Liver (tissue), 3 donors: Measurements from ENCODE around the gene HMX1.

Experiments
- EGR1 ChIP-seq, 2 donors: IDR thresholded peaks; 2 replicates each; pipeline ENCODE4 v1.6.1; 2016 to 2018; ENCODE audit warnings: antibody characterized with exemption in 2 of 2, low read depth in 2 of 2
- HNF4G ChIP-seq: IDR thresholded peaks from 2 replicates; pipeline ENCODE4 v1.6.1; 2016; ENCODE audit warnings: antibody characterized with exemption
- JUND ChIP-seq, 2 donors: IDR thresholded peaks; 2 replicates each; pipeline ENCODE4 v1.6.1; 2016; ENCODE audit warnings: antibody characterized with exemption in 2 of 2
- RAD21 ChIP-seq, 2 donors: IDR thresholded peaks; 2 replicates each; pipeline ENCODE4 v1.6.1; 2016; ENCODE audit warnings: antibody characterized with exemption in 2 of 2, mild to moderate bottlenecking in 2 of 2
- SP1 ChIP-seq: IDR thresholded peaks from 2 replicates; pipeline ENCODE4 v1.6.1; 2018; ENCODE audit warnings: antibody characterized with exemption, mild to moderate bottlenecking
- TAF1 ChIP-seq: conservative IDR thresholded peaks from 2 replicates; pipeline ENCODE4 v1.6.1; 2016; ENCODE audit warnings: antibody characterized with exemption, mild to moderate bottlenecking
- YY1 ChIP-seq: IDR thresholded peaks from 2 replicates; pipeline ENCODE4 v1.6.1; 2016; ENCODE audit warnings: antibody characterized with exemption, mild to moderate bottlenecking
- TF ChIP-seq, protein P1 (sequence below): fragments of 150-350 bp; IDR thresholded peaks from 2 replicates; pipeline ENCODE4 v1.5.1; 2017; ENCODE audit warnings: improper control_type of control experiment, low read depth, low read length; ENCODE audit not compliant: missing input control
- TF ChIP-seq, protein P2 (sequence below): IDR thresholded peaks from 2 replicates; pipeline ENCODE4 v1.6.1; 2016; ENCODE audit warnings: antibody characterized with exemption
- TF ChIP-seq, protein P3 (sequence below): IDR thresholded peaks from 2 replicates; pipeline ENCODE4 v1.6.1; 2016; ENCODE audit warnings: antibody characterized with exemption
- donor health status: healthy.
- donor health status: healthy.

DNA sequence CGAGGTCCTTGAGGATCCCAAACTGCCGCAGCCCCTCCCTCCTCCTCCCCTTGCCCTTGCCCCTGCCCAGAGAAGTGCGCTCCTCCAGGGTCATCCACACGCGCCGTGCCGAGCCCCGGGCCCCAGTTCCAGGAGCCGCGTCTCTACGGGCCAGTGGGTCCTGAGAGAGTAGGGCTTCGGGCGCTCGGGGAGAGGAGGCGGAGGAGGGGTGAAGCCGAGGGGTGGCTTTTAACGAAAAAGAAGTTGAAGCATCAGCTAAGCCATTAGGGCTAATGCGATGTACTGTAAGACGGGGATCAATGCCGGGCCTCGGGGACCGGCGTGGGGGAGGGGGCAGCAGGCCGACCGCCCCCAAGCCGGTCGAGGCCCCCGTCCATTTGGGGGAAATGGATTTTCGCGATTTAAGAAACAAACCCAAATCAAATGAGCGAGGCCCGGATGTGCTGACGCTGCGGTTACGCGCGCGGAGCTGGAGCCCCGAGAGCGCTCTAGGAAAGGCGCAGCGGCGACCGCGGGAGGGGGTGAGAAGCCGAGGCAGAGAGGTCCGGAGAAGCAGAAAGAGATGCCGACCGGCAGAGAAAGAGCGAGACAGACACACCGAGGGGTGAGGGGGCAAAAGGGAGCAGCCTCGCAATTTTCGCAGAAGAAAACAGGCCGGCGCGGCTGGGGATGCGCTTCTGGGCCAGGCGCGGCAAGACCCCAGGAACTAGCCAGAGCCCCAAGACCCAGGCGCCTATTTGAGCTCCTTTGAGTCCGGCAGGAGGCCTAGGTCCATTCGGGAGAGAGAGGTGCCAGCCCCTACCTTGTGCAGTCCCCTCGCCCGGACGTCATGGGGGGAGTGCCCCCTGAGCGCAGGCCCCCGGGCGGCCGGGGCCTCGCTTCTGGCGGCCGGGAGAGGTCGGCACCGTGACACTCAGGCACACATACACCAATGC lies 13.6 kb downstream of the HMX1 start:
- TF ChIP-seq, protein P1, sequence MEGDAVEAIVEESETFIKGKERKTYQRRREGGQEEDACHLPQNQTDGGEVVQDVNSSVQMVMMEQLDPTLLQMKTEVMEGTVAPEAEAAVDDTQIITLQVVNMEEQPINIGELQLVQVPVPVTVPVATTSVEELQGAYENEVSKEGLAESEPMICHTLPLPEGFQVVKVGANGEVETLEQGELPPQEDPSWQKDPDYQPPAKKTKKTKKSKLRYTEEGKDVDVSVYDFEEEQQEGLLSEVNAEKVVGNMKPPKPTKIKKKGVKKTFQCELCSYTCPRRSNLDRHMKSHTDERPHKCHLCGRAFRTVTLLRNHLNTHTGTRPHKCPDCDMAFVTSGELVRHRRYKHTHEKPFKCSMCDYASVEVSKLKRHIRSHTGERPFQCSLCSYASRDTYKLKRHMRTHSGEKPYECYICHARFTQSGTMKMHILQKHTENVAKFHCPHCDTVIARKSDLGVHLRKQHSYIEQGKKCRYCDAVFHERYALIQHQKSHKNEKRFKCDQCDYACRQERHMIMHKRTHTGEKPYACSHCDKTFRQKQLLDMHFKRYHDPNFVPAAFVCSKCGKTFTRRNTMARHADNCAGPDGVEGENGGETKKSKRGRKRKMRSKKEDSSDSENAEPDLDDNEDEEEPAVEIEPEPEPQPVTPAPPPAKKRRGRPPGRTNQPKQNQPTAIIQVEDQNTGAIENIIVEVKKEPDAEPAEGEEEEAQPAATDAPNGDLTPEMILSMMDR: no peak
- TF ChIP-seq JUND (IDR thresholded peaks at IDR 0.05) (no peak), TAF1 (no peak), YY1 (no peak), EGR1 (IDR thresholded peaks at IDR 0.05; ENCODE audit: low read depth in 2 of 2) (no peak), SP1 (no peak), RAD21 (IDR thresholded peaks at IDR 0.05) (no peak), HNF4G (no peak)
- TF ChIP-seq, protein P2, sequence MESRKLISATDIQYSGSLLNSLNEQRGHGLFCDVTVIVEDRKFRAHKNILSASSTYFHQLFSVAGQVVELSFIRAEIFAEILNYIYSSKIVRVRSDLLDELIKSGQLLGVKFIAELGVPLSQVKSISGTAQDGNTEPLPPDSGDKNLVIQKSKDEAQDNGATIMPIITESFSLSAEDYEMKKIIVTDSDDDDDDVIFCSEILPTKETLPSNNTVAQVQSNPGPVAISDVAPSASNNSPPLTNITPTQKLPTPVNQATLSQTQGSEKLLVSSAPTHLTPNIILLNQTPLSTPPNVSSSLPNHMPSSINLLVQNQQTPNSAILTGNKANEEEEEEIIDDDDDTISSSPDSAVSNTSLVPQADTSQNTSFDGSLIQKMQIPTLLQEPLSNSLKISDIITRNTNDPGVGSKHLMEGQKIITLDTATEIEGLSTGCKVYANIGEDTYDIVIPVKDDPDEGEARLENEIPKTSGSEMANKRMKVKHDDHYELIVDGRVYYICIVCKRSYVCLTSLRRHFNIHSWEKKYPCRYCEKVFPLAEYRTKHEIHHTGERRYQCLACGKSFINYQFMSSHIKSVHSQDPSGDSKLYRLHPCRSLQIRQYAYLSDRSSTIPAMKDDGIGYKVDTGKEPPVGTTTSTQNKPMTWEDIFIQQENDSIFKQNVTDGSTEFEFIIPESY: no peak
- TF ChIP-seq, protein P3, sequence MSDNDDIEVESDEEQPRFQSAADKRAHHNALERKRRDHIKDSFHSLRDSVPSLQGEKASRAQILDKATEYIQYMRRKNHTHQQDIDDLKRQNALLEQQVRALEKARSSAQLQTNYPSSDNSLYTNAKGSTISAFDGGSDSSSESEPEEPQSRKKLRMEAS: no peak
